ENCODE measurements around the gene UMAD1. TPM values are rescaled to one million over a fixed set of nuclear protein-coding genes. Genes with fewer than 3 reads are reported as not detected.

Gene UMAD1
- total and polyA plus RNA-seq, 2 of the 13 experiments (the other 11 are each of a cell fraction or from before 2014, with no cell fraction given): 16.8 to 17.6 TPM

- no peak for TF ChIP-seq ZNF512 (CRISPR knock-in tag; IDR thresholded peaks at IDR 0.05)
- TF ChIP-seq ZBED4 (CRISPR knock-in tag; IDR thresholded peaks at IDR 0.05; ENCODE audit: borderline replicate concordance): no peak
Observed at GRCh38 chr7:7765422-7765821, 124.9 kb downstream of the UMAD1 start (continued).

- no TSS peak for BruUV-seq (replicated peaks)
- Histone ChIP-seq H3K27me3 (ENCODE audit: control insufficient read depth in 1 of 2, insufficient read depth in 2 of 2, low read length in 2 of 2) (no peaks in the 10 kb centered on the region), H4K20me1 (ENCODE audit: insufficient read depth, low read length) (no peaks in the 10 kb centered on the region), H3K4me3 (replicated peaks in 1 of 3; ENCODE audit: insufficient read depth in 1 of 3, low read depth in 2 of 3, low read length in 3 of 3) (no peak overlapping the region), H2AFZ (ENCODE audit: low read length) (no peak overlapping the region), H3K79me2 (ENCODE audit: insufficient read depth, low read length) (no peaks in the 10 kb centered on the region), H3K9ac (ENCODE audit: insufficient read depth, low read depth, low read length) (no peak overlapping the region), H3K9me3 (ENCODE audit: low read length) (no peaks in the 10 kb centered on the region), H3K36me3 (replicated peaks in 1 of 2; ENCODE audit: control insufficient read depth in 1 of 2, insufficient read depth in 2 of 2, low read length in 2 of 2) (no peaks in the 10 kb centered on the region), H3K4me2 (ENCODE audit: low read depth, low read length) (no peak overlapping the region), H3K27ac (ENCODE audit: extremely low read length, insufficient read depth, low read length) (no peak overlapping the region), H3K4me1 (ENCODE audit: insufficient read depth, low read length) (peaks cover 10% of the 10 kb centered on the region)
- POLR2A ChIA-PET: no interaction called here
- DNase-seq (ENCODE audit: low spot score) (no peak), FAIRE-seq (no peak), ATAC-seq (no peak)
- CTCF ChIA-PET (ENCODE audit: low intra/inter-chr PET ratio, low total read pairs): no interaction called here
- intact Hi-C loops (cut with micrococcal nuclease; ENCODE audit: unreplicated experiment) (loop anchor here (10.0 kb wide), 3 partner anchors 268 to 448 kb away; no protein-coding TSS in a partner anchor), in situ Hi-C loops (cut with HindIII; ENCODE audit: extremely low pct_ligation_motif_present, low pct_unique_long_range_greater_than_20kb) (no loop called here)
- no peak for TF ChIP-seq DRAP1 (CRISPR knock-in tag; IDR thresholded peaks at IDR 0.05)
- no peak for TF ChIP-seq SRF (IDR thresholded peaks at IDR 0.05; ENCODE audit: low read depth, low read length)
- TF ChIP-seq HNRNPK (IDR thresholded peaks at IDR 0.05; ENCODE audit: low read depth, low read length, poor library complexity, severe bottlenecking): no peak
- no peak for TF ChIP-seq ZFP82 (CRISPR knock-in tag; IDR thresholded peaks at IDR 0.05; ENCODE audit: borderline replicate concordance)
- TF ChIP-seq THAP8 (CRISPR knock-in tag; IDR thresholded peaks at IDR 0.05; ENCODE audit: borderline replicate concordance): no peak
- TF ChIP-seq FOXK2 (IDR thresholded peaks at IDR 0.05): no peak
- no peak for TF ChIP-seq KAT2B (IDR thresholded peaks at IDR 0.05; ENCODE audit: borderline replicate concordance, low read depth, low read length)
- no peak for TF ChIP-seq IKZF5 (CRISPR knock-in tag; IDR thresholded peaks at IDR 0.05)
- TF ChIP-seq ZNF629 (CRISPR knock-in tag; conservative IDR thresholded peaks at IDR 0.05): no peak
- no peak for TF ChIP-seq SMYD3 (CRISPR knock-in tag; IDR thresholded peaks at IDR 0.05)
- TF ChIP-seq ZNF253 (CRISPR knock-in tag; IDR thresholded peaks at IDR 0.05; ENCODE audit: borderline replicate concordance): no peak
Observed at GRCh38 chr7:7766671-7767070, 126.1 kb downstream of the UMAD1 start.
